GM21737 (cell line): ENCODE data around the gene DRC1.

Experiments used
- ATAC-seq: cut with Tn5 transposase; IDR thresholded peaks from one replicate; pipeline ENCODE4 v1.9.1; 2021; ENCODE audit warnings: mild to moderate bottlenecking, moderate library complexity; ENCODE audit not compliant: unreplicated experiment

Gene DRC1

DNA sequence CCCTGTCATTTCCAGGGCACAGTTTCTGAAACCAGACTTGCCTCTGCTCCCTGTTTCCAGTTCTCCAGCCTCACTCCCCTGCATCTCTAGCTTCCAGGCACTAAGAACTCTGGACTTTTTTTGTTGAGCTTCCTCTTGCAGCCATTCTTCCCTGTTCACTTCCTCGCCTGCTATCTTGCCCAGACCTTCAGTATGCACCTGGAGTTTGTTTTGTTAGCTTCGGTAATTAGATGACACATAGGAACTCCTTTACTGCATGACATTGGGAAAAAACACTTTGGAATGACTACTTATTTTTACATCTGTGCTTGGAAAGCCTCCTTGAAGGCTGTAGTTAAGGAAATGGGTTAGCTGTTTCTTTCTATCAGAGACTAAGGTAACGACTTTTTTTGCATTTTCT lies 41.0 kb downstream of the DRC1 start:
- no peak for ATAC-seq

DNA sequence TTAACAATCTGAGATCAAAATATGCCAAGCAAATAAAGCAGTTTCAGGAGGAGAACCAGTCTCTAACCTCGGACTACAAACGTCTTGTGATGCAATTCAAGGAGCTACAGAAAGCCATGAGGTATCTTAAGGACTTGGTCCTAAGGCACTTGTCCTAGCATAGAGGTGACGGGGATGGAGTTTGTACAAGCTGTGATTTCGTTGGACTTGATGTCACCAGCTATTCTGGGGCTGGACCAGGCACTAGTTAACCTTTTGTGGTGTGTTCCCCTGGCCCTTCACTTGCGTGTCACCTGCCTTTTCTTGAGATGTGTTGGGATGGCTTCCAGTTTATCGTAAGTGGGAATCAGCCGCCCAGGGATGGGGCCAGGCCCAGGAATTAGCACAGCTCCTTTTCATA lies 42.5 kb downstream of the DRC1 start:
- no peak for ATAC-seq

DNA sequence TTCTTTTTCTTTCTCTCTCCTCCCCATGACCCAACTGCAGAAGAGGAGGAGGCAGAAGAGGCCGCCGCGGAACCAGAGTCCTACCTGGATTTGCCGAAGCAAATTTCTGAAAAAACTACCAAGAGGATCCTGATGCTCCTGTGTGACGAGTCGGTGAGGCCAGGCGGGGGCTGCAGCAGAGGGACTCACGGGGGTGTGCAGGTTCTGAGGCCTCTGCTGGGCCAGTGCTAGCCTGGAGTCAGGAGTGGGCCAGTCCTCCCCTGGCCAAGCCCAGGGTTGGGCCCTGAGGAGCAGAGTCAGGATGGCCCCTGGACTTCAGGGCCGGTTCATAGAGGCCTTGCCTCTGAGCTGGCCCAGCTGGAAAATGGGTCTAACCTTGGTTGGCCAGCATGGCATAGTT lies 46.9 kb downstream of the DRC1 start:
- no peak for ATAC-seq

- no peak for ATAC-seq
Measured at GRCh38 chr2:26449278-26450030, 47.7 kb downstream of the DRC1 start.

DNA sequence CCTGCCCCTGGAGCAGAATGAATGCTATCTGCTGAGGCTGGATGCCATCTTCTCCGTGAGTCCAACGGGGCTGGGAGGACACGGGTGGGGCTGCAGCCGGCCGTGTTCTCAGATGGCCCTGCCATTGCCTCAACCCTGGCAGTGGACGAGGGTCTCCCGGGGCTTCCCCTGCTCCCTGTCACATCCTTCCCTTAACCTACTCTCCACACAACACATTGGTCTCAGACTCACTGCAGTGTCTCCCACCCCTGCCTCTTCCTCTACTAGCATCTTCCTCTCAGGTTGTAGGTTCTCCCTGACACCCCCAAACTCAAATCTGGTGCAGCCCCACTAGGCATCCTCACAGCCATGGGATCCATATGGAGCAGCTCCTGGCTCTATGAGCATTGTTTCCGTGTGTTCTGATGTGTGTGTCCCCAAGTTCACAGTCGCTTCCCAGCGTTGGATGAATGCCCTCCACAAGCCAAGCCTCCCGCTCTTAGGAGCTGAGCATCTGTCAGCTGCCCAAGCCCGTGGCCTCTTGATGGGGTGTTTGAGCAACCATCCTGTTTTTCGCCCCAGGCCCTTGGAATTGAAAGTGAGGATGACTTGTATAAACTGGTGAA lies 48.4 kb downstream of the DRC1 start:
- no peak for ATAC-seq

DNA sequence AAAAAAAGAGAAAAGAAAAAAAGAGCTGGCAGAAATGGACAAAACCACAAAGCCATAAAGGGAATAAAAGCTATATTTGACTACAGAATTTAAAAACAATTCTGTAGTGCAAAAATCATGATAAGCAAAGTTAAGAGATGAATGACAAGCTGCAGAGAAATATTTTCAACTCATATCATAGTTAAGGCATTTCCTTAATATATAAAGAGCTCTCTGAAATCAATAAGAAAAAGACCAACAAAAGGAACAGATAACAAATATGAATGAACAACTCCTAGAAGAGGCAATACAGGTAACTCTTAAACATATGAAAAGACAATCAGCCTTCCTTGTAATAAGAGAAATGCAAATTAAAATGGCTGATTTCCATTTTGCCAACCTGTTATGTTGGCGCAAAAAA lies 50.0 kb downstream of the DRC1 start:
- ATAC-seq: no peak

GRCh38 chr2:26453421-26454329 lies 52.0 kb downstream of the DRC1 start:
- ATAC-seq: no peak

DNA sequence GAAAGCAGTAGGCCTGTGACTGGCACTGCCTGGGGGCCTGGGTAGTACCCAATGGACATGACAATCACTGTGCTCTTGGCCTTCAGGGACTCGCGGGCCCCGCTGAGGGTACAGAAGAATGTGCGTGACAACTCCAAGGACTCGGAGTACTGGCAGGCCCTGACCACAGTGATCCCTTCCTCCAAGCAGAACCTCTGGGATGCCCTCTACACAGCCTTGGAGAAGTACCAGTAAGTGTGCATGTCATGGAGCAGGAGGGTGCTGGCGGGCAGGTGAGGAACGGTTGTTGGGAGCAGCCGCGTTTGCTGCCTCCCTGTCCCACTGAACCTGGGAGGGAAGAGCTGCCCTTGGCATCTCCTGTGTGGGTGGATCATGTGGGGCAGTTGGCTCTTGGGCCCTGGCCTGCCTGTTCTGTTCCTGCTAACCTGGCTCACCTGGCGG lies 52.9 kb downstream of the DRC1 start:
- no peak for ATAC-seq

DNA sequence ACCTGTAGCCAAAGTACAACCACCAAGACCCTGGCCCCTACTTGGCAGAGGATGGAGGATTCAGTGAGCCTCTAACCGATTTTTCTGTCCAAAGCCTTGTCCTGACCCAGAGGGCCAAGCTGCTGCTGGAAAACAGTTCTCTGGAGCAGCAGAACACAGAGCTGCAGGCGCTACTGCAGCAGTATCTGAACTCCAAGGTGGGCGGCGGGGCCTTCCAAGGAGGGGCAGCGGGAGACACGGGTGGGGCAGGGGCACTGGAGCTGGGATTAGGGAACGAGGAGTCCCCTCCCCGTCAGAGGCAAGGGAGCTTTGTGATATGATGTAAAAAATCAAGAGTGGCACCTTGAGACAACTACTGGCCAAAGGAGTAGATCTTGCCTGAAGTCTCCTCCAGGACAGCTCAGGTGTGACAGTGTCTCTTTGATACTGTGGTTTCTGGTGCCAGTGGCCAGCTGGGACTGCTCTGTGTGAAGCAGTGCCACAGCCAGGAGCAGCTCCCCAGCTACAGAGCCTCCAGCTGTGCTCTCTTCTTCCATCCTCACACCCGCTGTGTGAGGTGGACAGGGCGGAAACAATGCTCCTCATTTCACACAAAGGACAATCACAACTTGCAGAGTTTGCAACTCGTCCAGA lies 53.4 kb downstream of the DRC1 start:
- no peak for ATAC-seq

DNA sequence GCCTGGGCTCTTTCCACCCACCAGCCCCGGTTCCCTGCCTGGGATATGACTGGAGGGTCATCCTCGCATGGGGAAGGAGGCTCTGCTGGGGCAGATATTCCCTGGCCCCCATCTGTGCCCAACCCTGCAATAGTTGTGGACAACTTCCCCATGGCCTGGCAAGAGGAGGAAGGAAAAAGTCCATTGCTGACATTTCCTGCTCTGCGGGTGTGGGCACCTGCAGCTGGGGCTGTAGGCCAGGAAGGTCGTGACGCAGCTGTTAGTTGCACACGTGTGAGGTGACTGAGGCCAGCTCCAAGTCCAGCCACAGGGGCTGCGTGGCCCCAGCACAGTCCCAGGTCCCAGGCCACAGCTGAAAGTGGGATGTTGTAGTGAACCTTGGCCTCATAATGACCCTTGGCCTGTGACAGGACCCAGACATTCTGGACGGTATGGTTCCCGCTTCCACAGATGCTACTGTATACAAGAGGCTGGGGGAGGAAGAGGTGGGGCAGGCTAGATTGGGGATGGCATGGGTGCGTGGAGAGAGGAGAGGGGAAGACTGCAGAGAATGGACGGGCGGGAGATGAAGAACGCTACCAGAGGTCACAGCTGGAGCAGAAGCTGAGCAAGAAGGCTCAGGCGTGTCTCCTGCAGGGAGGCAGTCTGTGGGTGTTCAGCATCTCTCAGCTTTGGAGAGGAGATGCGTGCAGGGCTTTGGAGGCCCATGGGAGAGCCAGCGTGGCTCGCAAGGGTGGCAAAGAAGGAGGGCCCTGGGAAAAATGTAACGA lies 54.1 kb downstream of the DRC1 start:
- no peak for ATAC-seq

DNA sequence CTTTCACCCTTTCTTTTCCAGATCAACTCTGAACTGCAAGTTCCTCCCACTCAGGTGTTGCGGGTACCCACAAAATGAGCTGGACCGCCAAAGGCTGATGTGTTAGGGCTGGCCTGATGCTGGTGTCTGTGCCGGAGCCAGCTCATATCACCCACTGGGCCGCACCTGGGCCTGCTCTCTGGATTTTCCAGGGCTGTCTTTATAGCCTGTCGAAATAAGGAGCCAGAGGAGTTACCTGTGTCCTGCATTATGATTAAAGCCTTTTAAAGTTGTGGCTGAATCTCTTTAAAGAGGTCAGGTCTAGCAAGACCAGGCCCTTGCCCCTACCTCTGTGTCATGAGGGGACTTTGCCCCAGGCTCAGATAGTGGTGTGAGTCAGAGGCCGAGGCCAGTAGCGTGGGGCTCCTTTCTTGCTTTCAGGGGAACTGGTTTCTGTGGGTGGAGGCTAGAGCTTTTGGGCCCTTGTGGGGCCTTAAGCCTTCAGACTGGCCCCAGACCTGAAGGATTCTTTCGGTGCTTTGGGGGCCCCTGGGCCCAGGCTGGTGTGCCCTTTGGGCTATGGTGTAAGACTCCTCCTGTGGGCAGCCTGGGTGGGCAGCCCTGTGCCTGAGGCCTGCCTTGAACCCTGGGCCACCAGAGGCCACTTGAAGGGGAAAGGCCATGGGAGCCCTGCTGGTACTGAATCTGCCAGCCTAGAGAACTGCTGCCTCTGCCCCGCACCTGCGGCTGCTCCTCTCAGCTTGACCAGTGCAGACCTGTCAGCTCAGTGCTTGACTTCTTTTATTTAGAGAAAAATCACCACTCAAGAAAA lies 54.9 kb downstream of the DRC1 start:
- ATAC-seq: no peak

GRCh38 chr2:26457251-26457666 lies 55.5 kb downstream of the DRC1 start:
- ATAC-seq: no peak

DNA sequence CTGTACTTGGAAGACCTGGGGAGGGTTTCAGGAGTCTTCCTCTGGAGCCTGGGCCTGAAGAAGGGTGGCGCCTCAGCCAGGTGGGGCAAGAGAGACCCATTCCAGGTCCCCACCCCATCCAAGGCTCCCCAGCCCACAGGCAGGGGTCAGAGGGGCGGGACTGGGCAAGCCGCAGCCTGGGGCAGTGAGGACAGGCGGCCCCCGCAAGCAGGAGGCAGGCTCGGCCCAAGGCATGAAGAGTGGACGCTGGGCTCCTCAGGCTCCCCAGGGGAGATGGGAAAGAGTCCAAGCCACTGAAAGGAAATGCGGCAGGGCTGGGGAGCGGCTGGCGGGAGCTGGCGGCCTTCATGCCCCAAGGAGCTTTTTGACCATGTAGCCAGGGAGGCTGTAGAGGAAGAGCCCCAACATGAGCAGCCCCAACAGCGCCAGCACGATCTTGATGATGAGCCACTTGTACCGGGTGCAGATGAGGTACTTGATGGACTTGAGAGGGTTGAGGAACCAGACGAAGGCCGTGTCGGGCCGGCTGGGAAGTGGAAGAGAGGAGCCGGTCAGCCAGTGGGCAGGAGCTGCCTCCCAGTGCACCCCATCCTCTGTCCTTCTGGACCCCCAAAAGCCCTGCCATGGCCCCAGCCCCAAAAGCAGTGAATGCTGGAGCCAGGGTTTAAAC lies 56.1 kb downstream of the DRC1 start:
- no peak for ATAC-seq

- no peak for ATAC-seq
Measured at GRCh38 chr2:26458365-26459042, 56.8 kb downstream of the DRC1 start.

GRCh38 chr2:26459991-26460612 lies 58.4 kb downstream of the DRC1 start:
- ATAC-seq: no peak

DNA sequence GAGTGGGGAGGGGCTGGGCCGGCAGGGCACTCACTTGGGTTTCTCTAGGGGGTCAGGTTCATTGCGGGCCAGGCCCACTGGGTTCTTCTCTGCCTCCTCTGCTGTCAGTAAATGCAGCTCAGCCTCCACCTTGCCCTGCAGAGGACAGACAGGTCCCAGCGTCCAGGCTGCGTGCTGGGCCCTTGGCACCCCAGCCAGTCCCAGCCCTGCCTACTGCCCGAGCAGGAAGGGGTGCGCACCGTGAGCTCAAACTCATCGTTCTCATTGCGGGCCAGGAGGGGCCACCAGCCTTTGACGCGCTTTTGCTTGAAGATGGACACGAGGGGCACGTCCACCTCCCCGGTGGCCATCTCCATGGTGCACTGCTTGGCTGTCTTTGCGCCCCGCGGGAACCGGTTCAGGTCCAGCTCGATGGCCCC lies 58.9 kb downstream of the DRC1 start:
- no peak for ATAC-seq

- ATAC-seq: no peak
Measured at GRCh38 chr2:26461601-26462023, 59.9 kb downstream of the DRC1 start.

DNA sequence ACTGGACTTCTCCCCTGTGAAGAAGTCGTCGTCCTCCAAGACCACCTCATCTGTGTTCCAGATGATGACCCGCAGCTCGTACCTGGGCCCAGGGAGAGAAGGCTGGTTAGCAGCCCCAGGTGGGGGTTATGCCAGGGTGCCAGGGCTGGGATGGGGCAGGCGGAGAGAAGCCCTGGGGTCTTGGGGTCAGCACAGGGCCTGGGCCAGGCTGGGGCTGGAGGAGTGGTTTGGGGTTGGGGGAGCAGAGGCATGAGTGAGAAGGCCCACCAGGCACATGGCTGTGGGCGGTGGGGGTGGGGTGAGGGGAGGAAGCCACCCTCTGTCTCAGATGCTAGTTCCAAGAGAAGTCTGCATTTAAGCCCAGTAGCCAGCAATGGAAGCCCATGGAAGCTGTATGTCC lies 60.4 kb downstream of the DRC1 start:
- ATAC-seq: no peak
